ENCODE data around the gene MACF1.

MACF1 gene

DNA sequence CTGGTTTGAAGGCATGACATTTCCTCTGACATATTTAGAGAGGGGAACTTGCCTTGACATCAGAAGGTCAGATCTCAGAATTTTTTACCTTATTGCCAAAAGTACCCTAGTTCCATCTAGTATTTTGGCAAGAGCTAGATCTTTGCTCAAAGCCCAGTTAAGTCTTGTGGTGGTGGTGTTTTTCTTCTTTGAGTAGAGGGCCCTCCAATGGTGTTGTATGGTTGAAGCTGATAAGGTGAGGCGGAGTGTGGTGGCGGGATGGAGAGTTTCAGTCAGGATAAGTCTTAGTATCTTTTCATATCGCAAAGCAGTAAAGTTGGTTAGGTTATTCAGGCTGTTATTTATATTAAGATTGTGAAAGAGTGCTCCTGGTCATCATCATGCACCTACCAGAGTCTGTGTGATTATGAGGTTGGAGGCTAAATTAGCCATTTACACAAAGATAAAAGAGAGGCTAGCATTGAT lies 20.1 kb upstream of the MACF1 start:
- TF ChIP-seq, protein P1, sequence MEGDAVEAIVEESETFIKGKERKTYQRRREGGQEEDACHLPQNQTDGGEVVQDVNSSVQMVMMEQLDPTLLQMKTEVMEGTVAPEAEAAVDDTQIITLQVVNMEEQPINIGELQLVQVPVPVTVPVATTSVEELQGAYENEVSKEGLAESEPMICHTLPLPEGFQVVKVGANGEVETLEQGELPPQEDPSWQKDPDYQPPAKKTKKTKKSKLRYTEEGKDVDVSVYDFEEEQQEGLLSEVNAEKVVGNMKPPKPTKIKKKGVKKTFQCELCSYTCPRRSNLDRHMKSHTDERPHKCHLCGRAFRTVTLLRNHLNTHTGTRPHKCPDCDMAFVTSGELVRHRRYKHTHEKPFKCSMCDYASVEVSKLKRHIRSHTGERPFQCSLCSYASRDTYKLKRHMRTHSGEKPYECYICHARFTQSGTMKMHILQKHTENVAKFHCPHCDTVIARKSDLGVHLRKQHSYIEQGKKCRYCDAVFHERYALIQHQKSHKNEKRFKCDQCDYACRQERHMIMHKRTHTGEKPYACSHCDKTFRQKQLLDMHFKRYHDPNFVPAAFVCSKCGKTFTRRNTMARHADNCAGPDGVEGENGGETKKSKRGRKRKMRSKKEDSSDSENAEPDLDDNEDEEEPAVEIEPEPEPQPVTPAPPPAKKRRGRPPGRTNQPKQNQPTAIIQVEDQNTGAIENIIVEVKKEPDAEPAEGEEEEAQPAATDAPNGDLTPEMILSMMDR (IDR thresholded peaks at IDR 0.05; ENCODE audit: unreplicated experiment in 3 of 3) = no peak
- Mint-ChIP-seq H3K4me3 (no peak overlapping the region), H3K27ac (peak overlapping the region; percentile 36 to 57 (median 56)), H3K9me3 (peaks cover 4% of the 10 kb centered on the region), H3K4me1 (peaks cover 55% of the 10 kb centered on the region), H3K27me3 (ENCODE audit: low read depth) (no peaks in the 10 kb centered on the region), H3K36me3 (ENCODE audit: low read depth) (peaks cover 11% of the 10 kb centered on the region)

DNA sequence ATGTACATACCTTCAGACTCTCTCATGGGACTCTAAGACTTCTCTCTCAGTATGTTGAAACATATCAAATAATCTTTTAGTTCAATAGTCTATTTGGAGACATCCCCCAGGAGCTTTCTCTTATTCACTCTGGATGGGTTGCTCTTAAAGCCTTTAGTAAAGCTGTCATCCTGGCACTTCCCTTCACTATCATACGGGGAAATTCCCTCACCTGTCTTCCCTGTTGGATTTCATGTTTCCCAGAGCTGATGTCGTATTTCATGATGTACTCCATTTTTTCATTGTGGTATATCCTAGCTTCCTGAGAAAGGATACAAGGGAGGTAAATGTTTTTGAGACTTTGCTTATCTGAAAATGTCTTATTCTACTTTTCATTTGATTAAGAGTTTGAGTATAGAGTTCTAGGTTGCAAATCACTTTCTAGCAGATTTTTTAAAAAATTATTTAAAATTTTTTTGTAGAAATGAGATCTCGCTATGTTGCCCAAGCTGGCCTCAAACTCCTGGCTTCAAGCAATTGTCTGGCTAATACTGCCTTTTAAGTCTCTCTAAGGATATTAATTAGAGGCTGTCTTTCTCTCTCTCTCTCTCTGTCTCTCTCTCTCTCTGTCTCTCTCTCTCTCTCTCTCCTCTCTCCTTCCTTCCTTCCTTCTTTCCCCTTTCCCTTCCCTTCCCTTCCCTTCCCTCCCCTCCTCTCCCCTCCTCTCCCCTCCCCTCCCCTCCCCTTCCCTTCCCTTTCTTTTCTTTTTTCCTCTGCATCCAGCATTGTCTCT lies 17.0 kb upstream of the MACF1 start:
- Mint-ChIP-seq H3K27me3 (ENCODE audit: low read depth) (no peaks in the 10 kb centered on the region), H3K4me1 (peaks cover 71% of the 10 kb centered on the region), H3K4me3 (no peak overlapping the region), H3K27ac (peak overlapping the region in 1 of 3 experiments; percentile 13), H3K36me3 (ENCODE audit: low read depth) (no peaks in the 10 kb centered on the region), H3K9me3 (no peaks in the 10 kb centered on the region)
- TF ChIP-seq, protein P1 (IDR thresholded peaks at IDR 0.05; ENCODE audit: unreplicated experiment in 3 of 3) = no peak

GRCh38 chr1:39189592-39190041 lies 14.9 kb upstream of the MACF1 start:
- TF ChIP-seq, protein P1 (IDR thresholded peaks at IDR 0.05; ENCODE audit: unreplicated experiment in 3 of 3) = no peak
- no peaks in the 10 kb centered on the region for H3K36me3 Mint-ChIP-seq (ENCODE audit: low read depth)

GRCh38 chr1:39190096-39190495 lies 14.4 kb upstream of the MACF1 start:
- Mint-ChIP-seq H3K9me3 (no peaks in the 10 kb centered on the region), H3K27me3 (ENCODE audit: low read depth) (no peaks in the 10 kb centered on the region), H3K4me1 (peaks cover 66% of the 10 kb centered on the region), H3K4me3 (no peak overlapping the region), H3K27ac (peak overlapping the region in 2 of 3 experiments; percentile 21 to 59), H3K36me3 (ENCODE audit: low read depth) (no peaks in the 10 kb centered on the region)
- TF ChIP-seq, protein P1 (IDR thresholded peaks at IDR 0.05; ENCODE audit: unreplicated experiment in 3 of 3) = no peak

More at GRCh38 chr1:39189592-39190041, 14.9 kb upstream of the MACF1 start:
- Mint-ChIP-seq H3K4me3 (no peak overlapping the region), H3K27me3 (ENCODE audit: low read depth) (no peaks in the 10 kb centered on the region), H3K4me1 (peaks cover 62% of the 10 kb centered on the region), H3K9me3 (no peaks in the 10 kb centered on the region), H3K27ac (peak overlapping the region; percentile 4 to 47 (median 21))

GRCh38 chr1:39194398-39195051 lies 10.0 kb upstream of the MACF1 start:
- H3K4me1 Mint-ChIP-seq = peaks cover 57% of the 10 kb centered on the region
- no peaks in the 10 kb centered on the region for H3K36me3 Mint-ChIP-seq (ENCODE audit: low read depth)
- H3K4me3 Mint-ChIP-seq = no peak overlapping the region
- no peaks in the 10 kb centered on the region for H3K9me3 Mint-ChIP-seq
- H3K27ac Mint-ChIP-seq = peak overlapping the region; percentile 60 to 72 (median 71)
- TF ChIP-seq, protein P1 (IDR thresholded peaks at IDR 0.05; ENCODE audit: unreplicated experiment in 3 of 3) = no peak
- H3K27me3 Mint-ChIP-seq (ENCODE audit: low read depth) = no peaks in the 10 kb centered on the region
